ENCODE results near the gene PRDX4. TPM values are rescaled to one million over a fixed set of nuclear protein-coding genes. Genes with fewer than 3 reads are reported as not detected.
"Not testable (repeated sequence)": the region's sequence is repeated elsewhere in the genome, so short reads cannot be mapped to it uniquely, and the experiment has no call there.

Gene PRDX4
- total RNA-seq, 3 donors from 2014 or later, result 100 to 118 (median 112) TPM

DNA sequence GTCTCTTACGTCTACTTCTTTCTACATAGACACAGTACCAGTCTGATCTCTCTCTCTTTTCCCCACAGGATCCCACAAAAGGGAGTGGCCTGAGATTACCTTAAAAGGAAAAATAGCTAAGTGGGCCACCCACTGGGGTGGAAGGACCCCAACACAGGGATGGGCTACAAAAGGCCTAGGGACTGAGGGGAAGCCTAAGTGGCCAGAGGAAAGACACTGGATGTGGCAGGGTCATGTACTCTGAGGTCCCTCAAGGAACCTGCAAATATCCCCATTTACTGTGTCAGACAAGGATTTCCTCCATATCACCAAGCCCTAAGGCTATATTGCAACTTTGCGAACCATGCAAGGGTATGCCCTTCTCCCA is 6.5 kb upstream of the PRDX4 start:
- no peak for ATAC-seq
- DNase-seq, result no peak
- Mint-ChIP-seq H3K4me3 (no peak overlapping the region), H3K4me1 (ENCODE audit: low read depth) (peaks cover 22% of the 10 kb centered on the region), H3K27me3 (ENCODE audit: low read depth) (no peaks in the 10 kb centered on the region), H3K9me3 (no peaks in the 10 kb centered on the region), H3K36me3 (ENCODE audit: insufficient read depth) (no peaks in the 10 kb centered on the region)

DNA sequence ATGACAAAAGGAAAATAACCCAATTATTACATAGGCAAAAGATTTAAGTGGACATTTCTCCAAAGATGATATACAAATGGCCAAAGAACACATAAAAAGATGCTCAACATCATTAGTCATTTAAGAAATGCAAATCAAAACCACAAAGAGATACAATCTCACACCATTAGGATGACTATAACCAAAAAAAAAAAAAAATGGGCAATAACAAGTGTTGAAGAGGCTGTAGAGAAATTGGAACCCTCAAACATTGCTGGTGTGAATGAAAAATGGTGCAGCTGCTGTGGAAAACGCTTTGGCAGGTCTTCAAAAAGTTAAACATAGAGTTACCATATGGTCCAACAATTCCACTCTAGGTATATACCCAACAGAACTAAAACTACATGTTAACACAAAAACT is 5.6 kb upstream of the PRDX4 start:
- H3K36me3 Mint-ChIP-seq (ENCODE audit: insufficient read depth), result no peaks in the 10 kb centered on the region
- peak overlapping the region; percentile 35 for H3K4me3 Mint-ChIP-seq
- DNase-seq (no peak), ATAC-seq (peak in 1 of 2 donors; percentile 29)
- H3K4me1 Mint-ChIP-seq (ENCODE audit: low read depth), result peaks cover 30% of the 10 kb centered on the region
- no peaks in the 10 kb centered on the region for H3K27me3 Mint-ChIP-seq (ENCODE audit: low read depth)
- no peaks in the 10 kb centered on the region for H3K9me3 Mint-ChIP-seq

DNA sequence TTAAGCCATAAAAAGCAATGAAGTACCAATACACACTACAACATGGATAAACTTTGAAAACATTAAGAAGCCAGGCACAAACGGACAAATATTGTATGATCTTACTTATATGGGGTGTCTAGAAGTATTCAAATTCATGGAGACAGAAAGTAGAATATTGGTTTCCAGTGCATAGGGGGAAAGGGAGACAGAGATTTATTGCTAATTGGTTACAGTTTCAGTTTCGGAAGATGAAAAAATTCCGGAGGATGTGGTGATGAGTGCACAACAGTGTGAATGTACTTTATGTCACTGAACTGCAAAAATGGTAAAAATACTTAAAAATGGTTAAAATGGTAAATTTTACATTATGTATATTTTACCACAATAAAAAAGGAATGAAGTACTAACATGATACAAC is 5.1 kb upstream of the PRDX4 start:
- H3K4me1 Mint-ChIP-seq (ENCODE audit: low read depth), result peaks cover 33% of the 10 kb centered on the region
- H3K36me3 Mint-ChIP-seq (ENCODE audit: insufficient read depth), result no peaks in the 10 kb centered on the region
- H3K9me3 Mint-ChIP-seq, result no peaks in the 10 kb centered on the region
- peak overlapping the region; percentile 44 for H3K4me3 Mint-ChIP-seq
- H3K27me3 Mint-ChIP-seq (ENCODE audit: low read depth), result no peaks in the 10 kb centered on the region
- DNase-seq (no peak), ATAC-seq (peak; percentile 39 to 45)

DNA sequence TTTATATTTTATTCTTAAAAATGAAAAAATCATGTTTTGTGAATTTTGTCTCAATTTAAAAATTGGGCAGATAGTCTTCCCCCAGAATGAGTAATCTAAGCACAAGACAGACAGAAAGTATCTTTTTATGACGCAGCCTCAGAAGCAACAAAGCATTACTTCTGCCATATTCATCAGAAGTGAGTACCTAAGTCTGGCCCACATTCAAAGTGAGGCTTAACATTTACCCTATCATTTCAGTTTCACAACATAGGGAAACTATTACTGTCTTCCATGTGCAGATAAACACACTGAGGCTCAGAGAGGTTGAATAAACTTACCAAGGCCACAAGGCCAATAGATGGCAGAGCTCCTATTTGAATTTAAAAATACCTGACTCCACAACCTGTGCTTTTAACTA is 4.4 kb upstream of the PRDX4 start:
- DNase-seq (no peak), ATAC-seq (peak; percentile 70)

DNA sequence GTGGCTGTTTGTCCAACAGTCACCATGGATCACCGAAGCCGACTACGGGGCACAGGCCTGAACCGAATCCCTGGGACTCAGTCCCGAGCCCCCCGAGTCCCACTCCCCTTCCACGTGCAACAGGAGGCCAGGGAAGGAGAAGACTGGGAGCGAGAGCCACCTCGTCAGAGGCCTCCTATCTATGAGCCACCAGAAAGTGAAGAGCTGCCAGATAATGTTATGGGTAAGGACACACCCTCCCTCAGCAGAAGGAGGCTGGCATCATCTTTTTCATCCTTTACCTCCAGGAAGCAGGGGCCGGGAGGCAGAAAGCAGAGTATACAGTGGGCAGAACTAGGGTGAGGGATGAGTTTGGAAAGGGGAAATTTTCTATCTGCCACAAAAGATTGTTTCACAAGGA is 2.8 kb upstream of the PRDX4 start:
- Mint-ChIP-seq H3K4me3 (no peak overlapping the region), H3K36me3 (ENCODE audit: insufficient read depth) (no peaks in the 10 kb centered on the region), H3K9me3 (no peaks in the 10 kb centered on the region), H3K4me1 (ENCODE audit: low read depth) (peaks cover 38% of the 10 kb centered on the region), H3K27me3 (ENCODE audit: low read depth) (no peaks in the 10 kb centered on the region)
- DNase-seq (no peak), ATAC-seq (no peak)

More for the DNA sequence above, 4.4 kb upstream of the PRDX4 start:
- no peaks in the 10 kb centered on the region for H3K36me3 Mint-ChIP-seq (ENCODE audit: insufficient read depth)
- no peaks in the 10 kb centered on the region for H3K27me3 Mint-ChIP-seq (ENCODE audit: low read depth)
- H3K4me3 Mint-ChIP-seq, result peak overlapping the region; percentile 44
- peaks cover 33% of the 10 kb centered on the region for H3K4me1 Mint-ChIP-seq (ENCODE audit: low read depth)
- no peaks in the 10 kb centered on the region for H3K9me3 Mint-ChIP-seq

DNA sequence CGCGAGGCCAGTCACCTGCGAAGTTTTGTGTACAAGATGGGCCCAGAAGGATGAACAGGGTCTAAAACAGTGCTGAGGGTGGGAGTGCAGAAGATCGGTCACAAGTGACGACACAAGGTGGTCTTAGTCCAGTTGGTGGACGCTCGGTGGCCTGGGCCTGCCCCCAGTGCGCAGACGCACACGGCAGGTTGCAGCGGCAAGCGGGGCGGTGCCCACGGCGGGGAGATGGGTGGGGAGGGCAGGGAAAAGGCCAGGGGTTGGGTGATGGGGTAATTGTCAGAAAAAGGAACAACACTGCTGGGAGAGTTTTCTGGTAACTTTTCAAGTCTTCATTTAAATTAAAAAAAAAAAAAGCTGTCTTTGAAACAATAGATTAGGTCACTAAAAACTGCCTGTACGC is 1.0 kb upstream of the PRDX4 start:
- peaks cover 34% of the 10 kb centered on the region for H3K4me1 Mint-ChIP-seq (ENCODE audit: low read depth)
- no peak for DNase-seq
- no peak for ATAC-seq
- peaks cover 2% of the 10 kb centered on the region for H3K36me3 Mint-ChIP-seq (ENCODE audit: insufficient read depth)
- no peaks in the 10 kb centered on the region for H3K9me3 Mint-ChIP-seq
- peak overlapping the region; percentile 26 for H3K4me3 Mint-ChIP-seq
- H3K27me3 Mint-ChIP-seq (ENCODE audit: low read depth), result no peaks in the 10 kb centered on the region

DNA sequence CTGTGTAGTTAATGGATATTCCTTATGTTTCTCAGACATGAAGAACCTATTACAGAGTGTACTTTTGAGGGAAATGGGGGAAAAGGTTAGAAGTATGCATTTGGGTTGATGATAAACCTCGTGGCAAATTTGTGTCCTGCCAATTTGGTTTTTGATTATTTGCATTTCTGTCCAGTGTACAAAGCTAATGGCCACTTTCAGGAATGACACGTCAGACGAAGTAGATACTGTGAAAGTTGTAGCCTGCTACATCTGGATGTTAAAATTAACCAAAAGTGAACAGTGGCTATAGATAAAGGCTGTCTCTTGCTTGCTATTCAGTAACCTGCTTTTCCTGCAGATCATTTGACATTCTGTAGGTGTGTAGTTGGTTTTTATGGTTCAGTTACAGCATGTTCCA is 1.0 kb downstream of the PRDX4 start:
- Mint-ChIP-seq H3K4me3 (peak overlapping the region; percentile 86), H3K36me3 (ENCODE audit: insufficient read depth) (peaks cover 5% of the 10 kb centered on the region), H3K27me3 (ENCODE audit: low read depth) (no peaks in the 10 kb centered on the region), H3K4me1 (ENCODE audit: low read depth) (peaks cover 18% of the 10 kb centered on the region), H3K9me3 (no peaks in the 10 kb centered on the region)
- ATAC-seq (no peak), DNase-seq (no peak)

DNA sequence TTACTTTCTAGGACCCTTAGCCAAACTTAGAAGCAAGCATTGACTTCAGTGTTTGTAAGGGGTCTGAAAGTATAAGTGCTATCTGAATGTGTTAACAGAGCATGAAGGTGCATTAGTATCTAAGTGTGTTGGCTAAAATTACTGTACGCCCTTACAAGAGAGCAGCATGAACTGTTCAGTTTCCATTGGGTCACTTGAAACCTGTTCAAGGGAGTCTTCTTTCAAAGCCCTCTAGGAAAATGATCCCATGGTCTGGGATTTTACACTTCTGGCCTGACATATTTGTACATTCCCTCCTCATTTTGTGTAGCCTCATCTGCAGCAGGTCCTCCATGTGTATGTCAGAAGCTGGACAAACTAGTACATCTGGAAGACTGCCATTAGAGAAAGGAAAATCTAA is 3.2 kb downstream of the PRDX4 start:
- no peak overlapping the region for H3K4me3 Mint-ChIP-seq
- peaks cover 5% of the 10 kb centered on the region for H3K36me3 Mint-ChIP-seq (ENCODE audit: insufficient read depth)
- H3K4me1 Mint-ChIP-seq (ENCODE audit: low read depth), result peaks cover 16% of the 10 kb centered on the region
- DNase-seq (no peak), ATAC-seq (no peak)
- H3K27me3 Mint-ChIP-seq (ENCODE audit: low read depth), result no peaks in the 10 kb centered on the region
- H3K9me3 Mint-ChIP-seq, result no peaks in the 10 kb centered on the region

DNA sequence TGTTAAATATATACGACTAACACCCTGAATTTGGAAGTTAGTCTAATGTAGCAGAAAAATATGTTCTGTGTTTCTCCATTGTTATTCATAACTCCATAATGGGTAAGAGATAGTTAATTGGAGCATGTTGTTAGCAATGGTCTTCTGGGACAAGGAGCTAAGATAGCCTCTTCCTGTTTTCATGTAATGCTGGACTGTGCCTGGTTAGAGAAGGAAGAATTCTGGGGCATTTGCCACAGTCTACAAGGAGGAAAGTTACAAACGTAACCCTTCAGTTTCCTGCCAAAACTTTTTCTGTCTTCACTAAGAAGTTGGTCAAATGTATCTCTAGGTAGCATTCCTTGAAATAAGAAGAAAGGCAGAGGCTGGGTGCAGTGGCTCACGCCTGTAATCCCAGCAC is 5.8 kb downstream of the PRDX4 start:
- no peaks in the 10 kb centered on the region for H3K27me3 Mint-ChIP-seq (ENCODE audit: low read depth)

DNA sequence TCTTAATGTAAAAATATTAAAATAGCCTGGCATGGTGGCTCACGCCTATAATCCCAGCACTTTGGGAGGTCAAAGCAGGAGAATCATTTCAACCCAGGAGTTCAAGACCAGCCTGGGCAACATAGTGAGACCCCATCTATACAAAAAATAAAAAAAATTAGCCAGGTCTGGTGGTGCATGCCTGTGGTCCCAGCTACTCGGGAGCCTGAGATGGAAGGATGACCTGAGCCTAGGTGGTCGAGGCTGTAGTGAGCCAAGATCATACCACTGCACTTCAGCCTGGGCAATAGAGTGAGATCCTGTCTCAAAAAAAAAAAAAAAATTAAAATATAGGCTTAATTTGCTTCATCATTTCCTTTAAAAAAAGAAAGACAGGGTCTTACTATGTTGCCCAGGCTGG is 9.2 kb downstream of the PRDX4 start:
- not testable (repeated sequence) for DNase-seq; H3K4me3 Mint-ChIP-seq; H3K27me3 Mint-ChIP-seq (ENCODE audit: low read depth)

More for the DNA sequence above, 5.8 kb downstream of the PRDX4 start:
- Mint-ChIP-seq H3K9me3 (no peaks in the 10 kb centered on the region), H3K4me1 (ENCODE audit: low read depth) (peaks cover 6% of the 10 kb centered on the region), H3K36me3 (ENCODE audit: insufficient read depth) (peaks cover 8% of the 10 kb centered on the region), H3K4me3 (no peak overlapping the region)
- ATAC-seq (no peak), DNase-seq (no peak)

DNA sequence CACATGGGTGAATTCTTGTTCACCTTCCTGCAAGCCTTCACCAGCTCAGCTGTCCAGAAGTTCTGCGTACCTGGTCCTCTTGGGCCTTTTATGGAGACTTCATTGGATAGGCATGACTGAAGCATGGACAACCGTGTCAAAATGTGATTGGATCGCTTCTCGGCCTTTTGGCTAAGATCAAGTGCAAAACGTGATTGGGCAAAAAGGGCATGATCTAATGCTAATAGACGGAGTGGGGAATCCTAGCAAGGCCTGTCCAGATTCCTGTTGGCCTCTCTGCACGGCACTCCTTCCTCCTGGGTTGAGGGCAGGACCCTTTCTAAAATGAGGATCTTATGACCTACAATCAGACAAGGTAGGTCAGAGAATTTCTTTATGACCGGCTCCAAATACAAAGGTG is 24.9 kb downstream of the PRDX4 start:
- Mint-ChIP-seq H3K36me3 (ENCODE audit: insufficient read depth) (no peaks in the 10 kb centered on the region), H3K4me3 (no peak overlapping the region), H3K27me3 (ENCODE audit: low read depth) (no peaks in the 10 kb centered on the region), H3K9me3 (no peaks in the 10 kb centered on the region), H3K4me1 (ENCODE audit: low read depth) (no peaks in the 10 kb centered on the region)
- DNase-seq (no peak), ATAC-seq (no peak)

More for the DNA sequence above, 9.2 kb downstream of the PRDX4 start:
- not testable (repeated sequence) for H3K36me3 Mint-ChIP-seq (ENCODE audit: insufficient read depth); H3K4me1 Mint-ChIP-seq (ENCODE audit: low read depth); H3K9me3 Mint-ChIP-seq; ATAC-seq

DNA sequence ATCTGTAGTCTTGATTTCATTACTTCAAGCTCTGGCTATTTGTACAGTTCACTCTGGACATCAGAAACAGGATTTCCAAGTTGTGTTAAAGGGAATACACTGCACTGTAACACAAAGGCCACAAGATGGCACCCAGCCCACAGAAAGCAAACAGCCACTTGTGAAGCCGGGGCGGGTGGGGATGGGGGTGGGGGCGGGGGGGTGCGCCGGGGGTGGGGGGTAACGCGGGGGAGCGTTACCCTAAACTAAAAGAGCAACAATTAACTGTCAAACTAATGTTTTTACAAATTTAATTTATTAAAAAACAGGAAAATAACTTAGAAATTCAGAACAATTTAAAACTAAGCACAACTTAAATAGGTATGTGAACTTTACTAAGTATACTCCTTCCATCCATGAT is 27.3 kb downstream of the PRDX4 start:
- DNase-seq, result peak; percentile 30
- Mint-ChIP-seq H3K4me1 (ENCODE audit: low read depth) (no peaks in the 10 kb centered on the region), H3K27me3 (ENCODE audit: low read depth) (no peaks in the 10 kb centered on the region), H3K36me3 (ENCODE audit: insufficient read depth) (no peaks in the 10 kb centered on the region), H3K9me3 (no peaks in the 10 kb centered on the region), H3K4me3 (no peak overlapping the region)
- ATAC-seq, result no peak

DNA sequence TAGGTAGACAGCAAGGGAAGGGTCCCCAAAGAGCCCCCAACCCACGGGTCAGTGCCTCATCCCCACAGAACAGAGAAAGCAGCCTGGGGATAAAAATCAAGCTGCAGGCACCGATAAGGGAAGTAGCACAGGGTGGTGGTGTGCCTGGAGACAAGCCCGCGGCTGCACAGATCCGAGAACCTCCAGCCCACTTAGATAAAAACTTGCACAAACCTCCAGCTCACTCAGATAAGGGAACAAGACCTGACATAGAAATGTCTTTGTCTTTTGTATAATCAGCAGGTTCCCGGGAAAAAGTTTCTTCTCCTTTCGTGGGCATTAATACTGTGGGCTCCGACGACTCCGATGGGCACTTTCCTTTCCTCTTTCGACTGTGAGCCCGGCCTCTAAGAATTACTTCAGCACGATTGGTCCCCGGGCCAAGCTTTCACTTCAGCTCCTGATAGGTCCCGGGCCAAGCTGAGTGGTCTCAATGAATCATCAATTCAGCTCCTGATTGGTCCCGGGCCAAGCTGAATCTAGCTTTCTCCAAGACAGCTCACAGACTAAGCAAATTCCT is 32.4 kb downstream of the PRDX4 start:
- no peaks in the 10 kb centered on the region for H3K27me3 Mint-ChIP-seq (ENCODE audit: low read depth)
- peak overlapping the region; percentile 48 for H3K4me3 Mint-ChIP-seq
- ATAC-seq, result peak; percentile 43 to 92
- no peaks in the 10 kb centered on the region for H3K9me3 Mint-ChIP-seq
- peak; percentile 20 for DNase-seq
- peaks cover 4% of the 10 kb centered on the region for H3K36me3 Mint-ChIP-seq (ENCODE audit: insufficient read depth)
- no peaks in the 10 kb centered on the region for H3K4me1 Mint-ChIP-seq (ENCODE audit: low read depth)

DNA sequence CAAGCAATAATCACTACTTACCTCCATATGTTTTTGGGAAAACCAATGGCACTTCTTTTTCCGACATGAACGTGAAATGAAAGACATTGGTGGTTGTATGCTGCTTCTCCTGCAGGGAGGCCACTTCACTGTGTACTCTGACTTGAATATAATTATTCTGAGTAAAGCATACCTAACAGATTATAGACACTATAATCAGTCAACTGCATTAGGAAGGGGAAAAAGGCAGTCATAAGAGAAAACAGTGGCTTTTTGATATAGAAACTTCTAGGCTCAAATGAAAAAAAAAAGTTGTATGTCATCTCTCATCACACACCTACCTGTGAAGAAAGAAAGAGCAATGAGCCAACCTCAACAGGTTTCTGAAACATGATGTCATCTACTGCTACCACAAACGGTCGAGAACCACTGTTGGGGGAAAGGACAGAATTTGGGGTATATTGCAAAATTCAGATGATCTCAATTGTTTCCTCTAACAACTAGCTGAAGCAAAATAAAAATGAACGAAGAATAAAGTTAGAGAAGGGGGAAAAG is 37.4 kb downstream of the PRDX4 start:
- DNase-seq, result no peak
- H3K4me3 Mint-ChIP-seq, result no peak overlapping the region
- H3K4me1 Mint-ChIP-seq (ENCODE audit: low read depth), result no peaks in the 10 kb centered on the region
- H3K9me3 Mint-ChIP-seq, result no peaks in the 10 kb centered on the region
- peaks cover 4% of the 10 kb centered on the region for H3K36me3 Mint-ChIP-seq (ENCODE audit: insufficient read depth)
- no peaks in the 10 kb centered on the region for H3K27me3 Mint-ChIP-seq (ENCODE audit: low read depth)
- ATAC-seq, result no peak

DNA sequence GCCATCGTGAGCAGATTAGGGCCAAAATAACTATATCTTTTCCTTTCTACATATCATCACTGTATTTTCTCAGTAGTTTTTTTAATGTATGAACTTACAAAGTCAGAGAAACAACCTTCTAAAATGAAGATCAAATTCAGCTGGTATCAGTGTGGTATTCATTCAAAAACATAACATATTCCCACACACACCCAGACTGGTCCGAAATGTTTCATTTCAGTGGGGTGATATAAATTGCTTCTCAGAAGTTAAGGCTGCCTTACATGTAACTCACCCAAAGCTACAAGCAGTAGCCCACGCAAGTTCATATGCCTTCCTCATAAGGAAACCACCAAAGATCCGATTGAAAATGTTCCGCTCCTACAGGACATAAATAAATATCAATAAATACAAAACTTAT is 37.9 kb downstream of the PRDX4 start:
- DNase-seq, result no peak
- H3K36me3 Mint-ChIP-seq (ENCODE audit: insufficient read depth), result peaks cover 4% of the 10 kb centered on the region
- H3K4me3 Mint-ChIP-seq, result no peak overlapping the region
- no peak for ATAC-seq
- no peaks in the 10 kb centered on the region for H3K4me1 Mint-ChIP-seq (ENCODE audit: low read depth)
- H3K9me3 Mint-ChIP-seq, result no peaks in the 10 kb centered on the region
- H3K27me3 Mint-ChIP-seq (ENCODE audit: low read depth), result no peaks in the 10 kb centered on the region
